CD4-positive, alpha-beta T cell treated with Interleukin-1 beta for 1 hour (primary cell): ENCODE measurements around the gene CKB.
A peak's percentile ranks its signal among the peaks of the same experiment; 100 is the strongest.

Source experiments
- DNase-seq, 2 donors: peaks; one replicate each; pipeline ENCODE4 v3.0.0-alpha.2; 2020 to 2022

CKB gene

DNA sequence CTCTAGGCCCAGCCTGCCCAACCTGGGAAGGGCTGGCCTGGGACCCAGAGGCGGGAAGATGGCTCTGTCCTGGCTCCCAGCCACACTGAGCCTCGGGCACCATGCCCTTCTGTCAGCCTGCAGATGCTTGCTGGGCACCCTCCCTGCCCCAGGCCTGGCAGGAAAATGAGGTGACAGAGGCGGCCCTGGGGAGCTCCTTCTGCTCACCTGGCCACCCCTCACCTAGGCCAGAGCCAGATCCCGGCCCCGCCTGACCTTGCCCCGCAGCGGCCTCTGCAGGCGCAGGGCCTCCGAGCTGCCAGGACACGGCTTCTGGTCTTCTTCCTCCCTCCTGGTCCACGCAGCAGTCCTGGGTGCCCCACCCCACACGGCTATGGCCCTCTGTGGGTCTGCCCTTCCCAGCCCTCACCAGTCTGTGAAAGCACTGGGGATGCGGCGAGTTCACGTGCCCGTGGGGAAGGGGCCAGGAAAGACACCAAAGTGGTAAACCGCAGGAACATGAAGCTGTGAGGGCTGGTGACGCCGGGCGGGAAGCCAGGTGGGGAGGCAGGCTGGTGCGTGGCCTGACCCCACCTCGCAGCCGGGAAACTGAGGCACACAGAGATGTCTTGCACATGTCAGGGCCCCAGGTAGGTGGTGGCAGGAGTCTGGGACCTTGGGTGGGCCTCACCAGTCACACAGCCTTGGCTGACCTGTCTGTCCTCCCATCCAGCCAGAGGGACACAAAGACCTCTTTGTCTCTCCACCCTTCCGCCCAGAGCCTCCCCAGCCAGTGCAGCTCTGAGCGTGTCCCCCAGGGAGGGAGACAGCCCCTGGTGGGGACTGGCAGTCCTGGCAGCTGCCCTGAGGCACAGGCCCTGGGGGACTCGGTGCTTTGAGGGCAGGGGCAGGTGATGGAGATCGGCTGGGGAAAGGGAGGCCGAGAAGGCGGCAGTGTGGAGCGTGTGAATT is 27.0 kb upstream of the CKB start:
- DNase-seq, result no peak

DNA sequence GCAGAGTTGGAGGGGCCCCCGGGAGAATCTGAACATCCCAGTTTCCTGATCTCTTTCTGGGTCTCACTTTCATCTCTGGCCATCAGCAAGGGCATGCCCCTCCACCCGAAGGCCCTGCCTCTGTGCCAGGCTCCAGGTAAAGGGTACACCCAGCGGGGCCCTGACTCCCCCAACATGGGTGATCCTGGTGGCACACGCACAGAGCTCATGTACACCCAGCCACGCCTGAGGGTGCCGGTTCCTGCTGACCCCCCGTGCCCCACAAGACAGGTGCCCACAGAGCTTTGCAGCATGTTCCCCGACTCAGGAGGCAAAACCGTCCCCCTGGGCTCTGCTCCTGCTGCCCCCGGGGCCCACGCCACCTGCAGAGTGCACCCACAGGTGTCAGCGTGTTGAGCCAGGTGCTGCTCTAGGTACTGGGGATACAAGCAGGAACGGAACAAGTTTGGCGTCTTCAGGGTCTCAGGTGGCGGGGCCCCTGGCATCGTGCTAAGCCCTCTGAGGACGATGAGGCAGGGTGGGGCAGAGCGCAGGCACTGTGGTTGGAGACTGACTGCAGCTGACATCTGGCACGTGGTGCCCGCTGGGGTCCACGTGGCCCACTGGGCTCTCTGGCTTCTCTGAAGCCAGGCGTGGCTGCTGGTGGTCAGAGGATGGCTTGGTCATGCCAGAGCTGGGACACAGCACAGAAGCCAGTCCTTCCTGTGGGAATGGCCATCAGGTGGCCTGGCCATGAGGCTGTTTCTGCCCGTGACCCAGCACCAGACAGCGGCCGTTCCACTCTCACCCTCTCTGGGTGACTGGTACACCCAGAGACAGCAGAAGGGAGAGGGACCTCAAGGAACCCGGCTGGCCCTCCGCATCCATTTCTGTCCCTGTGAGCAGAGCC is 26.1 kb upstream of the CKB start:
- DNase-seq, result no peak

DNA sequence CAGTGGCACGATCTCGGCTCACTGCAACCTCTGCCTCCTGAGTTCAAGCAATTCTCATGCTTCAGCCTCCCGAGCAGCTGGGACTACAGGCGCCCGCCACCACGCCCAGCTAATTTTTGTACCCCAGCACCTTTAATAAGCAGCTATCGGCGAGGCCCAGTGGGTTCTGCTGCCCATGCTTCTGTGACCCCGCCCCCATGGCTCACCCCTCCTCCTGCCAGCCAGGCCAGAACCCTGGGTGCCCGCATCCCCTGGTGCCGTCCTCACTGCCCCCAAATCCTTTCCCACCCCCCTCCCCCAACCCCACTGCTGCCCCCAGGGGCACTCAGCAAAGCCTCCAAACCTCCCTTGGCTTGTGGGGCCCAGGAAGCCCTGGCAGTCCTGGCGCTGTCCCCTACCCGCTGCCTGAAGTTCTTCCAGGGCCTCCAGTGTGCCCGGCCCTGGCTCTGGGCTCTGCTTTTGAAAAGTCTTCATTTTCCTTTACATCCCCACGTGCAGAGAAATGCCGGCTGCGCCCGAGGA is 25.4 kb upstream of the CKB start:
- DNase-seq, result no peak

- no peak for DNase-seq
Observed at GRCh38 chr14:103547455-103547940, 24.9 kb upstream of the CKB start.

- DNase-seq, result peak; percentile 72 to 79
Observed at GRCh38 chr14:103546652-103547454, 24.2 kb upstream of the CKB start.

GRCh38 chr14:103545915-103546651 is 23.5 kb upstream of the CKB start:
- no peak for DNase-seq

DNA sequence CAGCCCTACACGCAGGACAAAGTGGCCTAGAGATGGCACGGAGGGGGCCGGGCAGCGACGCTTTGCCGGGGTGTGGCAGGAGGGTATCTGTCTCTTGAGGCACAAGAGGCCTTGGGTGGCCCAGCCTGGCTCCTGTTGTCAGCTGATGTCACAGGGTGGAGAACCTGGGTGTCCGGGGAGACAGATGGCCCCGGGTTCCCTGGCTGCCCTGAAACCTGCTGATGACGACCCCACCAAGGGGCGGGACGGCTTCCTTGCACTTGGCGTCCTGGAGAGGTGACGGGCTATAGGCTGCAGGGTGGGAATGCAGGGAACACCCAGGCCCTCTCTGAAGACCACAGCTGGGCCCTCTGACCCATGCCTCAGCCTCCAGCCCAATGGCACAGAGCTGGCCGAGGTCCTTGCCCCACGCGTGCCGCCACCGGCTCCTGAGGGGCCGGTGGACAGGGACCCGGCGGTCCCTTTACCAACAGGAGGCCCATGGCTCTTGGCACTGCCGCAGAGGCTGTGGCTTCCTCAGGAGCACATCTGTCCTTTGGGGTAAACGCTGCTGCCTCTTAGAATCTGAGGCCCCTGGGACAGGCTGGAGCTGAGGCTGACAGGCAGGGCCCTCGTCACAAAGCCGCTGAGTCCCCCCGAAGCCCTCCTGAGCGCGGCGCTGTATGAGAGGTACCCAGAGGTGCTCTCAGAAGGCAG is 22.7 kb upstream of the CKB start:
- no peak for DNase-seq

GRCh38 chr14:103544388-103545218 is 22.0 kb upstream of the CKB start:
- no peak for DNase-seq

DNA sequence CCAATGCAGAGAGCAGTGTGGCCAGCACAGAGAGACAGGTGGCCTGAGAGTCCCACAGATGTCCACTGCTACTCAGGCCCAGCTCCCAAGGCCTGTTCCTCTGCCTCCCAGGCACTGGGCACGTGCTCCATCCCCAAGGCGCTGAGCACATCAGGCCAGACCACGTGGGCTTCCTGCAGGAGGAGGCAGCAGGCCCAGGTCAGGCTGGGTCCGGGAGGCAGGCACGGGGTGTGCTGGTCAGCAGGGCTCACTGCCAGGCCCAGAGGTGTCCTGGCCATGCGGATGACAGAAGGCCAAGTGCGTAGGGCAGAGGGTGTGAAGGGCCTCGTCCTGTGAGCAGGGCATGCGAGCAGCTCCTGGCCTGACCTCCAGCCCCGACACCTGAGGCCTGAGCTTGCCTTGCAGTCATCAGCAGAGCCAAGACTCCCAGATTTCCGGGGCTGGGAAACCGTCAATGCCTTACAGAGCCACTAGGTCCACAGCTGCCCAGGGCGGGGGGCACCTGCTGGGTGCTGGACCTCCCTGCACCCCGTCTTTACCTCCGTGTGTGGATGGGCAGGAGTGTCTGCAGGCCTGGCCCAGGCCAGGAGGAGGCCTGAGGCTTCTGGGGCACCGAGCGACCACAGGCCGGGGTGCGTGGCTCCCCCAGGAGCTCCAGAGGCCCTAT is 21.2 kb upstream of the CKB start:
- DNase-seq, result no peak

- DNase-seq, result no peak
Observed at GRCh38 chr14:103543140-103543539, 20.5 kb upstream of the CKB start.

GRCh38 chr14:103542605-103543088 is 20.0 kb upstream of the CKB start:
- DNase-seq, result no peak

GRCh38 chr14:103541709-103542604 is 19.3 kb upstream of the CKB start:
- DNase-seq, result no peak

DNA sequence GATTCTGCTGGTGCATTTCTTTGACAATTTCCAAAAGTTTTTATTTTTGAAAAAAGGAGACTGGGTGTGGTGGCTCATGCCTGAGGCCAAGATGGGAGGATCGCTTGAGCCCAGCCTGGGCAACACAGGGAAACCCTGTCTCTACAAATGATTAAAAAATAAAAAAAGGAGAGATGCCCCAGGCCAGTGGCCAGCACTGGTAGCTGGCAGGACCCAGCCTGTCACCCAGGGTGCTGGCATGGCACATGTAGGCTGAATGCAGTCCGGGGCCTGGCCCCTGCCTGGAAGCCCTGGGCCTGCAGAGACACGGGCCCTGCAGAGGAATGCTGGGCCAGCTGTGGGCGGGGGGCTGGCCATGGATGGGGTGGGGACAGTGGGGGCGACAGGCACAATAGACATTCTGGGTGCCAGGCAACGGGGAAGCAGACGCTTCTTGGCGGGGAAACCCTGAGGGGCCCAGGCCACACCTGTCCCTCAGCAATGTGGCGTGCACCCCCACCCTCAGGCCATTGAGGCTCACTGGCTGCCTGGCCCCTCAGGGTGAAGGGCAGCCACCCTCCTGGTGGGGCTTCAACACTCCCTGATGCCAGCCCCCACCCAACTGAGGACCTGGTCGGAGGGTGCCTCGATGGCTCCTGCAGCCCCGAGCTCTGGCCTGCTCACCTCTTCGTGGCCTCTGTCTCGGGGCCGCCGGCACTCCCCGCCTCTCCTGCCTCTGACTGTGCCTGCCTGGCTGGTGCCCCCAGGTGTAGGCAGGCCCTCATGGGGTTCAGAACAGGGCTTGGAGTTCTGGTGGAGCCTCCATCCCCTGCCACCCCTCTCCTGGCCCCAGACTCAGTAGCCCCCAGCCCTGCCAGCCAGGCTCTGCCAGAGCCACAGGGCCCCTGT is 18.4 kb upstream of the CKB start:
- no peak for DNase-seq

GRCh38 chr14:103539056-103539825 is 16.6 kb upstream of the CKB start:
- no peak for DNase-seq

DNA sequence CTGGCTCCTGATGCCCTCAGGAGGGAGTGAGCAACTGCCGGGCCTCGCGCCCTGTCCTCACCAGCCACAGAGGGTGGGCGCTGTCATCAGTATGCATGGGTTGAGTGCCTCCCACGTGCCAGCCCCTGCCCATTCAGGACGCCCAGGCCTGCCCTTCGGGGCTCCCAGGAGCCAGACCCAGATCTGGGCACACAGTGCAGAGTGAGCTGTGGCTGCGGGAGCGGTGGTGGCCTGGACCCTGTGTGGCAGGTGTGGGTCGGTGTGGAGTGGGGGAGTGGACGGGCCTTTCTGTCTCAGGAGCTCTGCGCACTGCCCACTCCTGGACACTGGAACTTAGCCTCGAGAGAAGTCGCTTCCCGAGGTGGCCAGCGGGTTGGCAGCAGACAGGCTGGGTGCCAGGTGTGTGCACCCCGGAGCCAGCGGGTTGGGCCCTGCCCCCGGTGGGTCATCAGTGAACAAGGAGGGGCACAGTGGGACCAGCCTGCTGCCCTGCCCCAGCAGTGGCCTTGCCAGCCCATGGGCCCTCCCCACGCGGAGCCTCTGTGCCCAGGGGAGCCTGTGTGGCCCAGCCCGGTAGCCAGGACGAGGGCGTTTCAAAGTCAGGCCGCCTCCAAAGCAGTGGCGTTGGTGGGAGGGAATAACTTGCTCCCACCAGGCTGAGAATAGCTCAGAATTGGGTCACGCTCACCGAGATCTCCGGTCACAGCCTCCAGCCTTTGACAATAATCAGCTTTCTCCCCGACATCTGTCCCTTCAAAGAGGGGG is 15.8 kb upstream of the CKB start:
- no peak for DNase-seq
